GM23338 (cell line): Measurements from ENCODE around the gene ST6GALNAC3. TPM values are rescaled to one million over a fixed set of nuclear protein-coding genes. Genes with fewer than 3 reads are reported as not detected.
"Not testable (repeated sequence)": the region's sequence is repeated elsewhere in the genome, so short reads cannot be mapped to it uniquely, and the experiment has no call there.

Source experiments
- ATAC-seq: fragments of 200-7000 bp; cut with Tn5 transposase; 3 replicates; pipeline ENCODE4 v1.9.1; 2020
- DNase-seq: peaks from one replicate; pipeline ENCODE4 v3.0.0-alpha.2; 2015; ENCODE audit warnings: low spot score
- H2AFZ ChIP-seq: fragments of 200-600 bp; sonication (generic); 2 replicates; pipeline ENCODE4 v1.8.0; 2016; ENCODE audit warnings: antibody characterized with exemption, mild to moderate bottlenecking, moderate library complexity
- H3F3A ChIP-seq: fragments of 200-600 bp; sonication (generic); replicated peaks from 2 replicates; pipeline ENCODE4 v1.8.0; 2017; ENCODE audit warnings: antibody characterized with exemption, mixed run types, low read depth
- H3K27ac ChIP-seq: fragments of 200-600 bp; sonication (generic); 2 replicates; pipeline ENCODE4 v1.6.1; 2016; ENCODE audit warnings: low read depth
- H3K27me3 ChIP-seq: fragments of 200-600 bp; sonication (generic); 2 replicates; pipeline ENCODE4 v1.8.0; 2016; ENCODE audit warnings: mild to moderate bottlenecking, mixed run types, moderate library complexity; ENCODE audit not compliant: insufficient read depth
- H3K36me3 ChIP-seq: fragments of 200-600 bp; sonication (generic); 2 replicates; pipeline ENCODE4 v1.8.0; 2016; ENCODE audit warnings: mild to moderate bottlenecking; ENCODE audit not compliant: insufficient read depth
- H3K4me1 ChIP-seq: fragments of 200-600 bp; sonication (generic); 2 replicates; pipeline ENCODE4 v1.8.0; 2016; ENCODE audit warnings: mild to moderate bottlenecking, moderate library complexity; ENCODE audit not compliant: insufficient read depth
- H3K4me2 ChIP-seq: fragments of 200-600 bp; sonication (generic); 2 replicates; pipeline ENCODE4 v1.7.1; 2017; ENCODE audit warnings: mixed run types
- H3K4me3 ChIP-seq: fragments of 200-600 bp; sonication (generic); 2 replicates; pipeline ENCODE4 v1.6.1; 2016; ENCODE audit warnings: mixed run types
- H3K79me2 ChIP-seq: fragments of 200-600 bp; sonication (generic); replicated peaks from 2 replicates; pipeline ENCODE4 v1.8.0; 2017; ENCODE audit warnings: mild to moderate bottlenecking; ENCODE audit not compliant: insufficient read depth
- H3K9me2 ChIP-seq: fragments of 200-600 bp; sonication (generic); 2 replicates; pipeline ENCODE4 v1.8.0; 2017; ENCODE audit not compliant: insufficient read depth
- H4K20me1 ChIP-seq: fragments of 200-600 bp; sonication (generic); replicated peaks from 2 replicates; pipeline ENCODE4 v1.8.0; 2017; ENCODE audit warnings: mild to moderate bottlenecking; ENCODE audit not compliant: insufficient read depth
- H3K27ac Mint-ChIP-seq: 2 replicates; pipeline ENCODE4 v1.8.0; 2020; ENCODE audit warnings: inconsistent platforms, mild to moderate bottlenecking, moderate library complexity, mixed read lengths
- H3K27me3 Mint-ChIP-seq: 3 replicates; pipeline ENCODE4 v1.8.0; 2022; ENCODE audit warnings: low read depth, mild to moderate bottlenecking, moderate library complexity, mixed read lengths, inconsistent platforms; ENCODE audit not compliant: insufficient read depth, poor library complexity
- H3K36me3 Mint-ChIP-seq: 3 replicates; pipeline ENCODE4 v1.8.0; 2021; ENCODE audit warnings: low read depth, mild to moderate bottlenecking, inconsistent platforms, moderate library complexity, mixed read lengths
- H3K4me1 Mint-ChIP-seq: 3 replicates; pipeline ENCODE4 v1.8.0; 2020; ENCODE audit warnings: mild to moderate bottlenecking, inconsistent platforms, mixed read lengths
- H3K4me3 Mint-ChIP-seq: 3 replicates; pipeline ENCODE4 v1.8.0; 2021; ENCODE audit warnings: moderate library complexity, mild to moderate bottlenecking, inconsistent platforms, mixed read lengths
- H3K9me3 Mint-ChIP-seq: 3 replicates; pipeline ENCODE4 v1.8.0; 2020; ENCODE audit warnings: moderate library complexity, mild to moderate bottlenecking, inconsistent platforms, mixed read lengths
- CREB1 ChIP-seq: fragments of 250-450 bp; sonication (Bioruptor Pico); IDR thresholded peaks from 2 replicates; pipeline ENCODE4 v1.5.0; 2020; ENCODE audit warnings: low read depth, mild to moderate bottlenecking, moderate library complexity
- CTCF ChIP-seq, 2 experiments: fragments of 200-600 bp in 1 of 2; sonication (generic) in 1 of 2; conservative IDR thresholded peaks; 2 replicates each; pipeline versions ENCODE4 v1.5.1 to v1.6.1; 2016 to 2017; ENCODE audit warnings: antibody characterized with exemption in 2 of 2, low read depth in 2 of 2, mild to moderate bottlenecking in 2 of 2, moderate library complexity in 1 of 2
- EZH2 ChIP-seq: fragments of 200-600 bp; sonication (generic); IDR thresholded peaks from one replicate; pipeline ENCODE4 v1.8.0; 2017; ENCODE audit warnings: antibody characterized with exemption, mild to moderate bottlenecking, low read depth; ENCODE audit not compliant: unreplicated experiment
- EZH2phosphoT487 ChIP-seq: fragments of 200-600 bp; sonication (generic); IDR thresholded peaks from one replicate; pipeline ENCODE4 v1.8.1; 2018; ENCODE audit warnings: antibody characterized with exemption; ENCODE audit not compliant: unreplicated experiment
- NANOG ChIP-seq: IDR thresholded peaks from 2 replicates; pipeline ENCODE4 v1.6.1; 2016; ENCODE audit warnings: antibody characterized with exemption, borderline replicate concordance
- POLR2AphosphoS5 ChIP-seq: IDR thresholded peaks from 2 replicates; pipeline ENCODE4 v1.6.1; 2016; ENCODE audit warnings: antibody characterized with exemption, low read depth
- ZNF331 ChIP-seq: fragments of 250-450 bp; sonication (Bioruptor Pico); IDR thresholded peaks from 2 replicates; pipeline ENCODE4 v1.5.0; 2020; ENCODE audit warnings: low read depth, mild to moderate bottlenecking, moderate library complexity
- polyA plus RNA-seq: library from polyadenylated mRNA; unstranded; fragments of >200 nt; fragmentation: Nextera tagmentation; extraction: Ambion mirVana; gene quantifications from 2 replicates; pipeline ENCODE4 v1.2.1, GENCODE V29; 2016
- total RNA-seq: library from RNA; depleted of rRNA; stranded (reverse); fragments of >200 nt; shearing (Covaris generic); gene quantifications from 2 replicates; pipeline ENCODE4 v1.2.3, GENCODE V29; 2014

ST6GALNAC3 gene
- total and polyA plus RNA-seq, 2 experiments from 2014 or later, result 4.7 to 11.6 TPM

DNA sequence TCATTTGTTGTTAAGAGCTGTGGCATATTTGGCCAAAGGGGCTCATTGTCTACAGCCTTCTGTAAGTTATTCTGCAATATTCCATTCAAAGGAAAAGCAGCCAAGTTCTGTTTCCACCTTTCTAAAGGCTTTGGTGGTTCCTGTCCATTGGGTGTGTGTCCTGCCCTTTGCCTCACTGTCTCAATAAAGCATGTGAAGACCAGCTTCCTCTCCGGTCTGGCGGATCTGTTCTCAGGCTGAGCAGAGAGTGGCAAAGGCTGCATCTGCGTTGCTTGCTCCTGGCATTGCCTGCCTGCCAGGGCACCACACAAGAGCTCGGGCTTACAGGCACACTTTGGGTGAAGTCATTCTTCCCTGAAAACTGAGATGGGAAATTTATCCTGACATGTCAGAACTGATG lies 34.9 kb downstream of the ST6GALNAC3 start:
- peaks cover 15% of the 10 kb centered on the region for H3K9me3 Mint-ChIP-seq

DNA sequence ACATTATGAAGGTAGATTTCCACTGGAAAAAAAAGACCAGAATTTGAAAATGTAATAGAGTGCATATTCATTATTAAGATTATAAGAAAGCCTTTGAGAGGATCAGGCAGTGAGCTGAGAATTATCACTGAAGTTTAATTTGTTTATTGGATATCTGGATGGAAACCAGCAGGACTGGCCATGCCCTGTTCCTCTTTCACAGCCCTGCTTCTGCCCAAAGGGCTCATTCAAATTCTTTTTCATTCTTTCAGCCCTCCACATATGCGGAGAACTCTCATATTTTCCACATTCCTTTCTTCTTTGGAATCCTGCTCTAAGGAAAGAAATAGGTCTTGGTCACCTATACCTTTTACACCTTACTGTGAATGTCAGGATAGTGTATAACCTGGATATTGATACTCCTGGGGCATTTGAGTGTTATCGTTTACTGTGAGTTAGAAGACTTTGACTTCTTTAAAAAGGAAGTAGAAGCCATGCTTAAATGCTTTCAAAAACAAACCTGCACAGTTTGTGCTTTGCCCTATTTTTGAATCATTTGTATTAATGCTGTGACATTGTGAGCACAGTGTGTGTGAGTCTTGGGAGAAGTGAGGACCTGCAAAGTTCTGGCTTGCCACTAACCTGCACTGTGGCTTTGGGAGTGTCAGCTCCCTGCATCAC lies 35.5 kb downstream of the ST6GALNAC3 start:
- Histone ChIP-seq H3K9me2 (no peaks in the 10 kb centered on the region), H3K4me2 (no peak overlapping the region), H3K27me3 (no peaks in the 10 kb centered on the region), H3K36me3 (no peaks in the 10 kb centered on the region), H3K27ac (no peak overlapping the region), H4K20me1 (no peaks in the 10 kb centered on the region), H3K4me1 (peaks cover 16% of the 10 kb centered on the region), H3F3A (no peaks in the 10 kb centered on the region), H2AFZ (no peak overlapping the region), H3K79me2 (peaks cover 32% of the 10 kb centered on the region), H3K4me3 (no peak overlapping the region)
- no peak overlapping the region for H3K27ac Mint-ChIP-seq
- no peaks in the 10 kb centered on the region for H3K27me3 Mint-ChIP-seq
- ATAC-seq (no peak), DNase-seq (no peak)
- H3K4me1 Mint-ChIP-seq, result peaks cover 32% of the 10 kb centered on the region
- TF ChIP-seq ZNF331, result no peak
- H3K36me3 Mint-ChIP-seq, result peaks cover 20% of the 10 kb centered on the region
- H3K4me3 Mint-ChIP-seq, result no peak overlapping the region
- H3K9me3 Mint-ChIP-seq, result peaks cover 15% of the 10 kb centered on the region

More for the DNA sequence above, 34.9 kb downstream of the ST6GALNAC3 start:
- Mint-ChIP-seq H3K27me3 (no peaks in the 10 kb centered on the region), H3K4me3 (no peak overlapping the region), H3K27ac (no peak overlapping the region), H3K4me1 (peaks cover 37% of the 10 kb centered on the region), H3K36me3 (peaks cover 20% of the 10 kb centered on the region)
- Histone ChIP-seq H3K4me3 (no peak overlapping the region), H3F3A (no peaks in the 10 kb centered on the region), H2AFZ (no peak overlapping the region), H3K4me2 (no peak overlapping the region), H3K36me3 (no peaks in the 10 kb centered on the region), H3K27ac (no peak overlapping the region), H3K27me3 (no peaks in the 10 kb centered on the region), H3K79me2 (peaks cover 30% of the 10 kb centered on the region), H3K9me2 (no peaks in the 10 kb centered on the region), H3K4me1 (peaks cover 16% of the 10 kb centered on the region), H4K20me1 (no peaks in the 10 kb centered on the region)
- DNase-seq, result no peak
- no peak for ATAC-seq
- TF ChIP-seq EZH2phosphoT487 (no peak), POLR2AphosphoS5 (no peak), EZH2 (no peak), CREB1 (no peak), CTCF (conservative IDR thresholded peaks at IDR 0.05; ENCODE audit: low read depth in 2 of 2) (no peak), NANOG (no peak)

GRCh38 chr1:76110666-76111065 lies 36.1 kb downstream of the ST6GALNAC3 start:
- H3K9me3 Mint-ChIP-seq, result peaks cover 15% of the 10 kb centered on the region
- peaks cover 27% of the 10 kb centered on the region for H3K4me1 Mint-ChIP-seq
- Histone ChIP-seq H4K20me1 (no peaks in the 10 kb centered on the region), H3K4me2 (no peak overlapping the region), H3K4me3 (no peak overlapping the region), H3F3A (no peaks in the 10 kb centered on the region), H3K79me2 (peaks cover 32% of the 10 kb centered on the region), H3K27me3 (no peaks in the 10 kb centered on the region), H3K4me1 (peaks cover 10% of the 10 kb centered on the region; the same call in 1 of the 2 replicates), H3K27ac (no peak overlapping the region), H3K36me3 (no peaks in the 10 kb centered on the region), H3K9me2 (no peaks in the 10 kb centered on the region), H2AFZ (no peak overlapping the region)
- peaks cover 20% of the 10 kb centered on the region for H3K36me3 Mint-ChIP-seq
- DNase-seq, result no peak
- H3K4me3 Mint-ChIP-seq, result no peak overlapping the region
- H3K27ac Mint-ChIP-seq, result no peak overlapping the region
- no peaks in the 10 kb centered on the region for H3K27me3 Mint-ChIP-seq
- TF ChIP-seq POLR2AphosphoS5 (no peak), CTCF (conservative IDR thresholded peaks at IDR 0.05; ENCODE audit: low read depth in 2 of 2) (no peak), EZH2 (no peak)
- no peak for ATAC-seq

GRCh38 chr1:76112321-76112720 lies 37.8 kb downstream of the ST6GALNAC3 start:
- H3K4me3 ChIP-seq, DNase-seq, H3K27me3 Mint-ChIP-seq: not testable (repeated sequence)

More at GRCh38 chr1:76112321-76112720, 37.8 kb downstream of the ST6GALNAC3 start:
- not testable (repeated sequence) for H3K4me3 Mint-ChIP-seq, H3K4me2 ChIP-seq, ATAC-seq, H3K27me3 ChIP-seq, H3F3A ChIP-seq, H2AFZ ChIP-seq, H3K4me1 ChIP-seq, H3K27ac Mint-ChIP-seq, H3K36me3 ChIP-seq, H3K9me2 ChIP-seq, H4K20me1 ChIP-seq, H3K27ac ChIP-seq
- H3K9me3 Mint-ChIP-seq, result peaks cover 15% of the 10 kb centered on the region
- peaks cover 15% of the 10 kb centered on the region for H3K4me1 Mint-ChIP-seq
- peaks cover 38% of the 10 kb centered on the region for H3K79me2 ChIP-seq
- H3K36me3 Mint-ChIP-seq, result peaks cover 18% of the 10 kb centered on the region
